Measurements from ENCODE around the gene ZKSCAN1.
A peak's percentile ranks its signal among the peaks of the same experiment; 100 is the strongest.
"Not testable (repeated sequence)": the region's sequence is repeated elsewhere in the genome, so short reads cannot be mapped to it uniquely, and the experiment has no call there.

ZKSCAN1 gene

DNA sequence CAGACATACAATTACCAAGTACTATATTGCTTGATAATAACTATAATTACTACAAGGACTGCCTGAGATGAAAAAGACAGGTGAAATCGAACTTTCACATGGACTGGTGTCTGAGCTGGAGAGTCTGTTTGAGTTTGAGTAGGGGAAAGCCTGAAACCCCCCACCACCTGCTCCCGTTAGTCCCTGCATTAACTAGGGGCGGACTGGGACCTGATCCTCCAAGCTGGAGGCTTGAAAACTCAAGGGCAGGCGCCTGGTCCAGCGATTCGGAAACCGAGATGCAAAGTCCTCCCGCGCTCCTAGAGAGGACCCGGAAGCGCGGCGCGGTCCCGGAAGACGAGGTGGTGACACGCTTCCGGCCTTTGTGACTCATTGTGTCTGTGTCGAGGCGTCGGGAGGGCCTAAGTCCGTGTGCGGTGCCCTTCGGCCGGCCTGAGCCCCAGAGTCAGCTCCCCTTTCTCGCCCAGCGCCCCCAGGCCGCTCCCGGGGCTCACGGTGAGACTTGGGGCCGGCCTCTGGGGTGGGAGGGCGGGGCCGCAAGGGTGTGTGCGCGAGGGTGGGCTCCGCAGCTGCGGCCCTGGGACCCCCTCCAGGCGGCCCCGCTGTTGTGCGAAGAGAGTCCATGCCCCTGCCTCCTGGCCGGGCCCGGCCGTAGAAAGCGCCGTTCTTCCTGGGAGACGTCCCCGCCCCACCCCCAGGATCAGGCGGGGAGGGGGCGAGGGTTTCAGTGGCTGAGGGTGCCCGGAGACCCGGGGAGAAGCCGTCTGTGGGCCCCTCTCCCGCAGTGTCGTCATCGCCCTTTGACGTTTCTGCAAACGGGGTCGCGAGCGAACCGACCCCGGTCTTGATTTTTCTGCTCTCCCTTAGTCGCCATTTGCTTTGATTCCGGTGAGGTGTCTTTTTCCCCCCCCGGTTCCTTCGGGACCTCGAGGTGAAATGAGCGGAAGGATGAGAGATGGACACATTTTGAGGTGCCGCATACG lies at the start of gene ZKSCAN1:
TSS of gene ZKSCAN1 (plus strand) at position 365 of the 983 bp plus-strand sequence. CDS start 7,911 bp downstream, outside the sequence.
- DNase-seq (ENCODE audit: low spot score) = peak; percentile 89

- DNase-seq (ENCODE audit: low spot score) = no peak
Observed at GRCh38 chr7:99969298-99969697, 46.1 kb upstream of the ZKSCAN1 start.

DNA sequence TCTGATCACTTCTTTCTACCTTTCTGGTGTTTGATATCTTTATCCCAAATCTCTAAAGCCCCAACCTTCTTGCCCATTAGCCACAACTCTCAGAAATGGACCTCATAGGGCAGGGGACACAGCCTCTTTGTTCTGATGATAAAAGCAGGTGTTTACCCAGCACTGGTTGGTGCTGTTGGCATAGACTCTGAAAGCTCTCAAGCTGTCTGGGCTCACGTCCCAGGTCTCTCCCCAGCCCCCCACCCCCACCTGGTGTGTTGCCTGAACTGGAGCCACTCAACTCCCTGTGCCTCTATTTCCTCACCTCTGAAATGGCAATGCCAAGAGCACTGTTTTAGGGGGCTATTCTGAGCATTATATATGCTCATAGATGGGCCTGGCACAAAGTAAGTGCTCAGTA lies 45.6 kb upstream of the ZKSCAN1 start:
- not testable (repeated sequence) for DNase-seq (ENCODE audit: low spot score)

GRCh38 chr7:99971242-99971641 lies 44.2 kb upstream of the ZKSCAN1 start:
- no peak for DNase-seq (ENCODE audit: low spot score)

DNA sequence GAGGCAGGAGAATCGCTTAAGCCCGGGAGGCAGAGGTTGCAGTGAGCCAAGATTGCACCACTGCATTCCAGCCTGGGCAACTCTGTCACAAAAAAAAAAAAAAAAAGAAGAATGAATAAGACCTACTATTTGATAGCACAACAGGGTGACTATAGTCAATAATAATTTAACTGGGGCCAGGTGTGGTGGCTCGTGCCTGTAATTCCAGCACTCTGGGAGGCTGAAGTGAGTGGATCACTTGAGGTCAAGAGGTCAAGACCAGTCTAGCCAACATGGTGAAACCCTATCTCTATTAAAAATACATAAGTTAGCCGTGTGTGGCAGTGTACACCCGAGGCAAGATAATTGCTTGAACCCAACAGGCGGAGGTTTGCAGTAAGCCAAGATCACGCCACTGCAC lies 41.6 kb upstream of the ZKSCAN1 start:
- DNase-seq (ENCODE audit: low spot score) = not testable (repeated sequence)

- no peak for DNase-seq (ENCODE audit: low spot score)
Observed at GRCh38 chr7:99974681-99975080, 40.7 kb upstream of the ZKSCAN1 start.

- DNase-seq (ENCODE audit: low spot score) = no peak
Observed at GRCh38 chr7:99975782-99976521, 39.4 kb upstream of the ZKSCAN1 start, which contains the start of gene AZGP1. AZGP1 (minus strand) TSS chr7:99976031; CDS start chr7:99976020, 11 bp downstream.

- no peak for DNase-seq (ENCODE audit: low spot score)
Observed at GRCh38 chr7:99976626-99977025, 38.8 kb upstream of the ZKSCAN1 start.

DNA sequence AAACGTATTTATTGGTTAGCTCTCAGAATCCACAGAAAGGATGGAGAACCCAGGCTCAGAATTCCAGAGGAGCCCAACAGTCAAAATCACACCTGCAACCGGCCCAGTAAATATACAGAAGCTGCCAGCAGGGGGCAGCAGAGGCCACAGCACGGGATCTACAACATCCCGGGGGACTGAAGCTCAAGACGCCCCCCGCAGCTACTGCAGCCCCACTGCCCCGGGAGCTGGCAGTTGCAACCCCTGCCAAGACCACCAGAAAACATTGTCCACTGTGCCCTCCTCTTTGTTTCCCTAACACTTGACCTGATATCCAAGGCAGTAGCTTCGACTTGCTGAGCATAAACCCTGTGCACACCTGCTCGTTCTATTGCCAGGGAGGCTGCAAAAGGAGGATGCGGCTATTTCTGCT lies 35.6 kb upstream of the ZKSCAN1 start:
- DNase-seq (ENCODE audit: low spot score) = peak; percentile 67

DNA sequence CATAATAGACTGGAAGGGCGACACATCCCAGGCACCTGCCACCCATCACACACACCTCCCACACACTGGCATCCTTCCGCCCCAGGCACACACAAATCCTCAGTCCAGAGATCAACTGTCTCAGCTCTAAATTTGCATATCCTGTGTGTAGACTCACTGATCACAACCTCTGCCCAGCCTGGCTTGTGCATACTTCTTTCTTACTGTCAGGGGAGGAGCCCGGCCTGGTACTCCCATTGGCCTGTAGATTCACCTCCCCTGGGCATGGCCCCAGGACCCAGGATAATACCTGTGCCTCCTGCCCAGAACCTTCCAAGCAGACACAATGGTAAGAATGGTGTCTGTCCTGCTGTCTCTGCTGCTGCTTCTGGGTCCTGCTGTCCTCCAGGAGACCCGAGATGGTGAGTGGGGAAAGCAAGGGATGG lies 34.9 kb upstream of the ZKSCAN1 start:
- DNase-seq (ENCODE audit: low spot score) = not testable (repeated sequence)

DNA sequence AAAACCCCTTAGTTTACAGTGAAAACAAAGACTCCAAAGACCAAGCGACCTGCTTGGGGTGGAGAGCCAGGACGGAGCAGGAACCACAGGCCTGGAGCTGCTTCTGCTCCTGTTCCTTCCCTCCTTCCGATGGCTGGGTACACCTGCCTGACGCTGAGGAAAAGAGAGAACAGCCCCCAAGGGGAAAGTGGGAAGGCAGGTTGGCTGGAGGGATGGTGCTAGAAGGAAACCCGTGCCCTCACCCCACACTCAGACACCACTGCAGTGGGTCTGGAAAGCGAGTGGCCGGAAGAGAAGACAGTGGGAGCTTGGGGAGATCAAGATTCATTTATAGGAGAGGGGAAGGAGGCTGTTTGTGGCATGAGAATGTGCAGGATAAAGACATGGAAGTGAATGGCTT lies 34.3 kb upstream of the ZKSCAN1 start:
- not testable (repeated sequence) for DNase-seq (ENCODE audit: low spot score)

DNA sequence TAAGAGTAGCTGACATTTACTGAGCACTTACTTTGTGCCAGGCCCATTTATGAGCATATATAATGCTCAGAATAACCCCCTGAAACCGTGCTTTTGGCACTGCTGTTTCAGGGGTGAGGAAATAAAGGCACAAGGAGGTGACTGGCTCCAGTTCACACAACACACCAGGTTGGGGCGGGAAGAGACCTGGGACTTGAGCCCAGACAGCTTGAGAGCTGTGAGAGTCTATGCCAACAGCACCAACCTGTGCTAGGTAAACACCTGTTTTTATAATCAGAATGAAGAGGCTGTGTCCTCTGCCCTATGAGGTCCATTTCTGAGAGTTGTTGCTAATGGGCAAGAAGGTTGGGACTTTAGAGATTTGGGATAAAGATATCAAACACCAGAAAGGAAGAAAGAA lies 30.8 kb upstream of the ZKSCAN1 start:
- DNase-seq (ENCODE audit: low spot score) = no peak

DNA sequence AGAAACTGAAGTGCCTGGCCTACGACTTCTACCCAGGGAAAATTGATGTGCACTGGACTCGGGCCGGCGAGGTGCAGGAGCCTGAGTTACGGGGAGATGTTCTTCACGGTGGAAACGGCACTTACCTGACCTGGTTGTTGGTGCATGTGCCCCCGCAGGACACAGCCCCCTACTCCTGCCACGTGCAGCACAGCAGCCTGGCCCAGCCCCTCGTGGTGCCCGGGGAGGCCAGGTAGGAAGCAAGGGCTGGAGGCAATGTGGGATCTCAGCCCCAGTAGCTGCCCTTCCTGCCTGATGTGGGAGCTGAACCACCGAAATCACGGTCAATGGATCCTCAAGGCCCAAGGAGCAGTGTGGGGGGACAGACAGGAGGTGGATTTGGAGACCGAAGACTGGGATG lies 28.1 kb upstream of the ZKSCAN1 start:
- not testable (repeated sequence) for DNase-seq (ENCODE audit: low spot score)

DNA sequence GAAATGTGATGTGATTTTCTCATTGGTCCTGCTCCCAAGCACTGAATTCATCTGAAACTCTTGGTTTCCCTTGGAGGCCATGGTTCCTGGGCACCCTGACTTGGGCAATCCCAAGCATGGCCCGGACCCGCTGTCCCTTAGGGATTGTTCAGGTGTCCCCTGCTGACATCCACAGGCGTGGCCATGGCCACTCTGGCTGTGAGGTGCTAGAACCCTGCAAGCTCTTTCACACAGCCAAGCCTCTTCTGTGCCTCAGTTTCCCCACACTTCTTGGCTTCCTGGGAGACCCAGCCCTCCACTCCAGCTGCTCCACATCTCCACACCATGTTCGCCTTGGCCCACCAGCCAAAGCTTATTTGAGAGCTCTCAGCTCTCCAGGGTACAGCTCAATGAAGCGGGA lies 27.6 kb upstream of the ZKSCAN1 start:
- no peak for DNase-seq (ENCODE audit: low spot score)

DNA sequence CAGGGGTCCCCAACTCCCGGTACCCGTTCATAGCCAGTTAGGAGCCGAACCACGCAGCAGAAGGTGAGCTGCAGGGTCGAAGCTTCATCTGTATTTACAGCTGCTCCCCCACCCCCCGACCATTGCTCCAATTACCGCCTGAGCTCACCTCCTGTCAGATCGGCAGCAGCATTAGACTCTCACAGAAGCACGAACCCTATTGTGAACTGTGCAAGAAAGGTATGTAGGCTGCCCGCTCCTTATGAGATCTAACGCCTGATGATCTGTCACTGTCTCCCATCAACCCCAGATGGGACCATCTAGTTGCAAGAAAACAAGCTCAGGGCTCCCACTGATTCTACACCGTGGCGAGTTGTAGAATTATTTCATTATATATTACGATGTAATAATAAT lies 24.9 kb upstream of the ZKSCAN1 start:
- DNase-seq (ENCODE audit: low spot score) = no peak

DNA sequence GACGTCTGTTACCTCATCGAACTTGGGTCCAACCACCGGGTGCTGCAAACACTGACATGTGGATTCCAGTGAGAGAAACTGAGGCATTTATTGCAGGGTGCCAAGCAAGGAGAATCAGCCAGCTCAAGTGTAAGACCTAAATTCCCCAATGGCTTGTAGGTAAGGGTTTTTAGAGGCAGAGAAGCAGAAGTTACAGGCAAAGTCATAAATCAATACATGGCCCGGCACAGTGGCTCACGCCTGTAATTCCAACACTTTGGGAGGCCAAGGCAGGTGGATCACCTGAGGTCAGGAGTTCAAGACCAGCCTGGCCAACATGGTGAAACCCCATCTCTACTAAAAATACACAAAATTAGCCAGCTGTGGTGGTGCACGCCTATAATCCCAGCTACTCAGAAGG lies 23.9 kb upstream of the ZKSCAN1 start:
- DNase-seq (ENCODE audit: low spot score) = not testable (repeated sequence)

- DNase-seq (ENCODE audit: low spot score) = no peak
Observed at GRCh38 chr7:99992330-99993038, 22.9 kb upstream of the ZKSCAN1 start.

GRCh38 chr7:99994819-99995218 lies 20.6 kb upstream of the ZKSCAN1 start:
- DNase-seq (ENCODE audit: low spot score) = no peak

DNA sequence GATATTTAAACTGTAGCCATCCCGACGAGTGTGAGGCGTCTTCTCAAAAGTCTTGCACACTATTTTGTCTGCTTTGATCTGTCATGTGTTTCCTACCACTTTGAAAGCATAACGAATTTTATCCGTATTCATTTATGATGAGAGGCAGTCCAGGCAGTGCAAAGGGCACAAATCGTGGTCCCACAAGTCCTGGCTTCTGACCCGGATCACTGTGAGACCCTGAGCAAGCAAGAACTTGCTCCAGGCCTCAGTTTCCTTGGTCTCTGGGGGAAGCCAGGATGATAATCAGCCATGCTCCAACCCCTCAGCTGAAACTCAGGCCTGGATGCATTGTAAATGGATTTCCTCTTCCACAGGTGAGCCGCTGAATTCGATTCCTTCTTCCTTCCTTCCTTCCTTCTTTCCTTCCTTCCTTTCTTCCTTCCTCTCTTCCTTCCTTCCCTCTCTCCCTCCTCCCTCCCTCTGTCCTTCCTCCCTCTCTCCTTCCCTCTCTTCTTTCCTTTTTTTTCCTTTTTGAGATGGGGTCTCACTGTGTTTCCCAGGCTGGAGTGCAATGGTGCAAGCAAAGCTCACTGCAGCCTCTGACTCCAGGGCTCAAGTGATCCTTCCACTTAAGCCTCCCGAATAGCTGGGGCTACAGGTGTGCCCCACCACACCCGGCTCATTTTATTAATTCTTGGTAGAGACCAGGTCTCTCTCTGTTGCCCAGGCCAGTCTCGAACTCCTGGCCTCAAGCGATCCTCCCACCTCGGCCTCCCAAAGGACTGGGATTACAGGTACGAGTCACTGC lies 18.4 kb upstream of the ZKSCAN1 start:
- no peak for DNase-seq (ENCODE audit: low spot score)

- DNase-seq (ENCODE audit: low spot score) = peak; percentile 74
Observed at GRCh38 chr7:99997545-99998137, 17.8 kb upstream of the ZKSCAN1 start.

DNA sequence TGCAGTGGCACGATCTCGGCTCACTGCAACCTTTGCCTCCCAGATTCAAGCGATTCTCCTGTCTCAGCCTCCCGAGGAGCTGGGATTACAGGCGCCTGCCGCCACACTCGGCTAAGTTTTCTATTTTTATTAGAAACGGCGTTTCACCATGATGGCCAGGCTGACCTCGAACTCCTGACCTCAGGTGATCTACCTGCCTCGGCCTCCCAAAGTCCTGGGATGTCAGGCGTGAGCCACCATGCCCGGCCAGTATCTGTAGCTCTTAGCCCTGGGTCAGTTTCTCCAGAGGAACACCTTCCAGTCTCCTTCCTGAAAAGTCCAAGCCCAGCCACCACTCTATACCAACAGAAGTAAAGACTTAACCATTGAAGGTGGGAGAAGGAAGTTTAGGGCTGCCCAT lies 15.2 kb upstream of the ZKSCAN1 start:
- DNase-seq (ENCODE audit: low spot score) = no peak
